Upper lobe of left lung (tissue), 4 donors: ENCODE results near the gene WSB1.

ENCODE experiments used
- POLR2A ChIP-seq, 4 donors: fragments of 450-650 bp; IDR thresholded peaks; one replicate each; pipeline ENCODE4 v1.5.1; 2016 to 2017; ENCODE audit warnings: antibody characterized with exemption in 4 of 4, mild to moderate bottlenecking in 2 of 4
- TF ChIP-seq, protein P1 (sequence below), 6 experiments: fragments of 450-650 bp in 4 of 6; fragments of 200-600 bp in 2 of 6; sonication (generic) in 2 of 6; IDR thresholded peaks; one replicate each; pipeline ENCODE4 v1.5.1; 2016 to 2019; ENCODE audit warnings: antibody characterized with exemption in 6 of 6

GRCh38 chr17:27293359-27293897 is 486 bp upstream of the WSB1 start:
- TF ChIP-seq, protein P1, sequence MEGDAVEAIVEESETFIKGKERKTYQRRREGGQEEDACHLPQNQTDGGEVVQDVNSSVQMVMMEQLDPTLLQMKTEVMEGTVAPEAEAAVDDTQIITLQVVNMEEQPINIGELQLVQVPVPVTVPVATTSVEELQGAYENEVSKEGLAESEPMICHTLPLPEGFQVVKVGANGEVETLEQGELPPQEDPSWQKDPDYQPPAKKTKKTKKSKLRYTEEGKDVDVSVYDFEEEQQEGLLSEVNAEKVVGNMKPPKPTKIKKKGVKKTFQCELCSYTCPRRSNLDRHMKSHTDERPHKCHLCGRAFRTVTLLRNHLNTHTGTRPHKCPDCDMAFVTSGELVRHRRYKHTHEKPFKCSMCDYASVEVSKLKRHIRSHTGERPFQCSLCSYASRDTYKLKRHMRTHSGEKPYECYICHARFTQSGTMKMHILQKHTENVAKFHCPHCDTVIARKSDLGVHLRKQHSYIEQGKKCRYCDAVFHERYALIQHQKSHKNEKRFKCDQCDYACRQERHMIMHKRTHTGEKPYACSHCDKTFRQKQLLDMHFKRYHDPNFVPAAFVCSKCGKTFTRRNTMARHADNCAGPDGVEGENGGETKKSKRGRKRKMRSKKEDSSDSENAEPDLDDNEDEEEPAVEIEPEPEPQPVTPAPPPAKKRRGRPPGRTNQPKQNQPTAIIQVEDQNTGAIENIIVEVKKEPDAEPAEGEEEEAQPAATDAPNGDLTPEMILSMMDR (IDR thresholded peaks at IDR 0.05) = no peak
- no peak for TF ChIP-seq POLR2A (IDR thresholded peaks at IDR 0.05)
